GM11168 (cell line): Measurements from ENCODE around the gene TAS2R1.
"Not testable (repeated sequence)": the region's sequence is repeated elsewhere in the genome, so short reads cannot be mapped to it uniquely, and the experiment has no call there.

Experiments
- in situ Hi-C: fragments of 300-500 bp; cut with MboI; formaldehyde crosslinking; loops from one replicate; pipeline ENCODE4 v1.12.0; 2022; ENCODE audit warnings: low sequenced_read_pairs; ENCODE audit not compliant: unreplicated experiment

The TAS2R1 gene

GRCh38 chr5:9624196-9624947 is 5.8 kb downstream of the TAS2R1 start:
- in situ Hi-C loops, result no loop called here

- in situ Hi-C loops, result no loop called here
Observed at GRCh38 chr5:9623661-9624060, 6.5 kb downstream of the TAS2R1 start.

DNA sequence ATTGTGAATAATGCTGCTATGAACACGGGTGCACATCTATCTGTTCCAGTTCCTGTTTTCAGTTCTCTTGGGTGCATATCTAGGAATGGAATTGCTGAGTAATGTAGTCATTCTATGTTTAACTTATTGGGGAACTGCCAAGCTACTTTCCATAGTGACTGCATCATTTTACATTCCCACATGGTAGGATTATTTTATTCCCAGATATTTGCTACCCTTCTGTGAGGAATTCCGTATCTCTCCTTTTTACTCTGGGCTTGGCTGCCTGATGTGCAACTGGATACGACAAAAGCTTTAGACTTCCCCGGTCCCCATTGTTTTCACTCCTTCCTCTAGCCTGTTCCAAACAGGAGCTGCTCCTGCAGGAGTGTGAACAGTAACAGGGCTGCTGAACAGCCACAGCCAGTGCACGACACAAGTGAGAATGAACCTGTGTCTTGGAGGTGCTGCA is 7.2 kb downstream of the TAS2R1 start:
- in situ Hi-C loops, result no loop called here

- in situ Hi-C loops, result no loop called here
Observed at GRCh38 chr5:9621379-9621903, 8.7 kb downstream of the TAS2R1 start.

DNA sequence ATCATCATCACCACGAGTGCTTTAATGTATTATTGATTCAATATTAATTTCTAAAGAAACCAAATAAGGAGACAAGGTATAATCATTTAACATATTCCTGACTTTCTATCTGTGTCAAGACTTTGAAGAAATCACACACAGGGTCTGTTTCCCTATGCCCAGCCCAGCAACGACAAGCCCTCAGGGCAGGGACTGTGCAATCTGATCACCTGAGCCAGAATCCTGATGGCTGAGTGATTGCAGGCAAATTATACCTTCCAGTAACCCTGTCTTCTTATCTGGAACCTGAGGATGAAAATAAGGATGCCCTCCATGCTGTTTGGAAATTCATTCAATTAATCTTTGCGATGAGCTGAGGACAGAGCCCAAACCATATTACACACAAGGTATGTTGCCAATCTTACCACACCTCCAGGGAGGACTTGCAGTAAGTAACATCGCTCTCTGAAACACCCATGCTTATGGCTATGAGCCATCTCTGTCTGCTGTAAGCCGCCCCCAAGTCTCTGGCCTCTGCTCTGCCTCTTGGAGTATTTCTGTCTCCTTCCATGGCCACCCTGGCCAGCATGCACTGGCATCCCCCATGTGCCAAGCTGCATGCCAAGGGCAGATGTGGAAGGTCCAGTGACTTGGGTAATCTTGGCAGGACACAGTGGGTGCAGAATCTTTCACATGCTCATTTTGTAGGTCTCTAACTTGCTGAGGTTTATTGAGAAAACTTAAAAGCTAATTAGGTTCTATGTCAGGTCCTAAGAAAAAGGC is 10.6 kb downstream of the TAS2R1 start:
- in situ Hi-C loops, result no loop called here

DNA sequence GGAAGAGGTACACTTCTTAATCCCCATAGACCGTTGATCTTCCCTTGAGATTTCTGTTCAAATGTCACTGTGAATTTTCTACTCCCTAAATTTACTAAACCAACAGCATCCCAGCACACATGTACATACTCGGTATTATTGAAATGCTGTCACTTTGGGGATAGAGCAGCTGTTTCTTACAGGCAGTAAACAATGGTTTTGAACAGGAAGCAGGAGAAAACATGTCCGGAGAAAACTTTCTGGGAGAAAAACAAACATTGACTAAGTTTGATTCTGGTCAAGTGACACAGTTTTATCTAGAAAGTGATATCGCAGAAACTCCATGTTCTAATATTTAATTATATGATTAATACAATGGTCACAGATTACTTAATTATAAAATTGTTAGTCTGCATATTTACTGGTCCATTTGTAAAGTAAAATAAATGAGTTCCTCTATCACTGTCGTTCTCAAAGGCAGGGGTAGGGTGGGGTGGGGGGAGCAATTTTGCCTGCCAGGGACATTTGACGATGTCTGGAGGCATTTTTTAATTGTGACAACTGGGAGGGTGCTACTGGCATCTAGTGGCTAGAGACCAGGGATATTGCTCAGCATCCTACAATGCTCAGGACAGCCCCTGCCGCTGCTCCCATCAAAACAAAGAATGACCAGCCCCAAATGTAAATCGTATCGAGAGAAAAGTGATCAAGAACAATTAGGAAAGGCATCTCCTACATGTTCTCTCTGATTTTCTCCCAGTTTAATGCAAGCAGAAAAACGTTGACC is 12.2 kb downstream of the TAS2R1 start:
- in situ Hi-C loops, result no loop called here

DNA sequence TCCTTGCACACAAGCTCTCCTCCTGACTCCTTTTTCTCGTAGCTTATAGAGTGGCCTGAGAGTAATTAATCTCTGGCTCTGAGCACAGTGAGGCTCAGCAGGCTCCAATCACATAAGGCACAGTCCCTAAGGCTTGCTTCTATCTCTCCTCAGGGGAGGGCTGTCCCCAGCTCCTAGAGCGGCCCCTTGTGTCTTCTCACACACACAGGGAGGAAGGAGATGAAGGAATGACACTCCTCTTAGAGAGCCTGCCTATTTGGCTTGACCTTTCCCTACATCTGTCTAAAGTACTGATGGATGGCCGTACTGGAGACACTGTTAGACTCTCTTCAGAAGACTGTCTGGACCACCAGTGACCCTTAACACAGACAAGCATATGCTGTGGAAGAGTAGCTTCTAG is 12.9 kb downstream of the TAS2R1 start:
- in situ Hi-C loops, result no loop called here

GRCh38 chr5:9615331-9615730 is 14.8 kb downstream of the TAS2R1 start:
- in situ Hi-C loops, result no loop called here

GRCh38 chr5:9613360-9613759 is 16.8 kb downstream of the TAS2R1 start:
- in situ Hi-C loops, result no loop called here

DNA sequence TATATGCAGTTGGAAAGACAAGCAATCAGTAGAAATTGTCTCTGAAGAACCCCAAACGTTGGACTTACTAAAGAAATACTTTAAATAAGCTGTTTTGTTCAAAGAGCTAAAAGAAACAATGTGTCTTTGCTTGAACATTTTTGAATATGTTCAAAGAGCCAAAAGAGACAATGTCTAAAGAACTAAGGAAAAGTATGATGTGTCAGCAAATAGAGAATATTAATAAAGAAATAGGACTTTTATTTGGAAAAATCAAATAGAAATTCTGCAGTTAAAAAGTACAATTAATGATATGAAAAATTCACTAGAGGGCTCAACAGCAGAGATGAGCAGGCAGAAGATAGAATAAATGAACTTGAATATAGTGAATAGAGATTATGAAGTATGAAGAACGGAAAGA is 19.2 kb downstream of the TAS2R1 start:
- in situ Hi-C loops, result no loop called here

- in situ Hi-C loops, result no loop called here
Observed at GRCh38 chr5:9610364-9610763, 19.8 kb downstream of the TAS2R1 start.

- in situ Hi-C loops, result no loop called here
Observed at GRCh38 chr5:9608093-9608492, 22.1 kb downstream of the TAS2R1 start.

DNA sequence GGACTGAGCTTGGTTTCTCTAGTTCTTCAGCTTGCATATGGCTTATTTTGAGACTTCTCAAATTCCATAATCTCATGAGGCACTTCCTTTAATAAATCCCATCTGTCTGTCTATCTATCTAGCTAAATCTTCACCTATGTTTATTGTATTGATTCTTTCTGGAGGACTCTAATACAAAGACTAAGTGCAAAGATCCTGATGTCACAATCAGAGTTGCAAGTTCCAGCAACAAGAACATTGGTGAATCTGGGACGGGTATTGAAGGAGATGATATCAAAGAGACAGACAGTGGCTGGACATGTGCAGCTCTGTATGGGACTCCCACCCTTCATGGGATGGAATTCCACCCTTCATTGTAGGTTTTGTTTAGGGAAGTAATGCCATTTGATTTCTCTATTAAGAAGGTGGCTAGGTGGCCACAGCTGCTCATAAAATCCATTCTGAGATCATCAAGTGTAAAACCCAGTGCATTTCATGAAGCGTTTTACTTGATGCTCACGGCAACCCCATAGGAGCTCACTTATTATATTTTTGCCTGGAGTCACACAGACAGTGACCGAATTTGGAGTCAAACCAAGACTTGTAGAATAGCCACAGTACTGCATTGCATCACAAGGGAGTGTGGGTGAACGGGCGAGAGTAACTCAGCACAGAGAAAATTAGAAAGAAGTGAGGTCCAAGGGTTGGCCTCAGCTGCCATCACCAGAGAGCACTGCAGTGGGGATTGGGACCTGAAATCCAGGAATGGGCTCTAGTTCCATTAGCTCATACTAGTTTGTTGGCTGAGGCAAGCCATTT is 24.9 kb downstream of the TAS2R1 start:
- in situ Hi-C loops, result no loop called here

- in situ Hi-C loops, result no loop called here
Observed at GRCh38 chr5:9604416-9604815, 25.7 kb downstream of the TAS2R1 start.

- in situ Hi-C loops, result no loop called here
Observed at GRCh38 chr5:9601055-9601739, 29.0 kb downstream of the TAS2R1 start.

- in situ Hi-C loops, result no loop called here
Observed at GRCh38 chr5:9599391-9599790, 30.8 kb downstream of the TAS2R1 start.

GRCh38 chr5:9598329-9598728 is 31.8 kb downstream of the TAS2R1 start:
- in situ Hi-C loops, result not testable (repeated sequence)

GRCh38 chr5:9597322-9597721 is 32.8 kb downstream of the TAS2R1 start:
- in situ Hi-C loops, result not testable (repeated sequence)

GRCh38 chr5:9596824-9597223 is 33.3 kb downstream of the TAS2R1 start:
- in situ Hi-C loops, result no loop called here
